HEK293T (cell line): Measurements from ENCODE around the gene SNX1.

ENCODE experiments used
- CTCF ChIA-PET: fragments of 350-600 bp; formaldehyde crosslinking; extraction: SDS; loops from one replicate; lab custom pipeline; 2021; ENCODE audit warnings: antibody characterized with exemption, inconsistent platforms; lab: Yijun Ruan, JAX
- POLR2A ChIA-PET: fragments of 350-600 bp; formaldehyde crosslinking; extraction: SDS; loops from one replicate; lab custom pipeline; 2020; ENCODE audit warnings: antibody characterized with exemption, inconsistent platforms; lab: Yijun Ruan, JAX
- DNase-seq: peaks from one replicate; pipeline ENCODE4 v3.0.0; 2012; ENCODE audit warnings: mixed read lengths; ENCODE audit errors: extremely low spot score
- ARNT ChIP-seq: fragments of 450-650 bp; IDR thresholded peaks from 2 replicates; pipeline ENCODE4 v1.6.1; 2017; ENCODE audit warnings: mild to moderate bottlenecking
- BHLHE40 ChIP-seq: fragments of 450-650 bp; IDR thresholded peaks from 2 replicates; pipeline ENCODE4 v1.6.1; 2016; ENCODE audit warnings: mild to moderate bottlenecking, moderate library complexity, borderline replicate concordance
- CTBP1 ChIP-seq: fragments of 450-650 bp; IDR thresholded peaks from 2 replicates; pipeline ENCODE4 v1.6.1; 2016; ENCODE audit warnings: borderline replicate concordance
- ELF4 ChIP-seq: fragments of 450-650 bp; IDR thresholded peaks from 2 replicates; pipeline ENCODE4 v1.6.1; 2017; ENCODE audit warnings: antibody characterized with exemption
- FOXA1 ChIP-seq: fragments of 450-650 bp; IDR thresholded peaks from 2 replicates; pipeline ENCODE4 v1.6.1; 2016; ENCODE audit warnings: mild to moderate bottlenecking
- FOXK2 ChIP-seq: fragments of 450-650 bp; IDR thresholded peaks from 2 replicates; pipeline ENCODE4 v1.6.1; 2016; ENCODE audit warnings: mild to moderate bottlenecking
- FOXM1 ChIP-seq: fragments of 450-650 bp; IDR thresholded peaks from 2 replicates; pipeline ENCODE4 v1.6.1; 2017; ENCODE audit warnings: mild to moderate bottlenecking, borderline replicate concordance
- HDGF ChIP-seq: fragments of 450-650 bp; IDR thresholded peaks from 2 replicates; pipeline ENCODE4 v1.6.1; 2017; ENCODE audit warnings: antibody characterized with exemption, borderline replicate concordance
- L3MBTL2 ChIP-seq: fragments of 450-650 bp; conservative IDR thresholded peaks from 2 replicates; pipeline ENCODE4 v1.6.1; 2016; ENCODE audit warnings: mild to moderate bottlenecking
- LEF1 ChIP-seq: fragments of 450-650 bp; IDR thresholded peaks from 2 replicates; pipeline ENCODE4 v1.6.1; 2017; ENCODE audit warnings: mild to moderate bottlenecking, borderline replicate concordance
- NFRKB ChIP-seq: fragments of 450-650 bp; IDR thresholded peaks from 2 replicates; pipeline ENCODE4 v1.6.1; 2016; ENCODE audit warnings: mild to moderate bottlenecking, moderate library complexity
- SP1 ChIP-seq: fragments of 450-650 bp; IDR thresholded peaks from 2 replicates; pipeline ENCODE4 v1.6.1; 2017
- SUZ12 ChIP-seq: fragments of 450-650 bp; IDR thresholded peaks from 2 replicates; pipeline ENCODE4 v1.6.1; 2016; ENCODE audit warnings: mild to moderate bottlenecking
- TARDBP ChIP-seq: fragments of 450-650 bp; IDR thresholded peaks from 2 replicates; pipeline ENCODE4 v1.6.1; 2016
- ZNF384 ChIP-seq: fragments of 450-650 bp; IDR thresholded peaks from 2 replicates; pipeline ENCODE4 v1.6.1; 2016
- TF ChIP-seq, protein P1 (sequence below): fragments of 450-650 bp; IDR thresholded peaks from 2 replicates; pipeline ENCODE4 v1.6.1; 2016

Gene SNX1

DNA sequence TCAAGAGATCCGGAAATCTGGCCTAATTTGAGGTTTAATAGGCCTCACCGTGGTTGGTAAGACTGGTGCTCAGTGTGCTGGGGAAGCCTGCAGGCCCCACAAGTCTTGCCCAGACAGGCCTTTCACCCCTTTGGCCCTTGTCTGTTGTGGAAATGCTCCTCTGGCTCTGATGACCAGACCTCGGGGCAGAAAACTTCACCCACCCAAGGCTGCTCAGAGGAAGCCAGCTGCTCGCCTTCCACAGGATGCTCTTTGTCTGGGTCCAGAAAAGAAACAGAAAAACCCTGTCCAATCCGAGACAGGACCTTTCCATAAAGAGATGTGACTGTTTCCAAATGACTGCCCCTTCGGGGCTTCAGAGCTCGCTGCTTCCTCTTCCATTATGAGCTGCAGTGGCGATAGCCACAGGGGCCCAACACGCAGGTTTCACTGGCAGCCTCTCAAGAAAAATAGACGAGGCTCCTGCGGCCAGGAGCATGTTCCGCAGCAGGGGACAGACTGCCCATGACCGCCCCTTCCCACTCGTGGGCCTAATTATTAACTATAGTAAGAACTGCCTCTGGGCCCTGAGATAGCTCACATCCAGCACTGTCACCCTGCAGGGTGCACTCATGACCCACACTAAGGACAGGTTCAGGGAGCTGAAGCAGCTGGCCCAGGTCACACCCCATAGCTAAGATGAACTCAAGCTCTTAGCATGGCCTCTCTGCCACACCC, 48.9 kb downstream of the SNX1 start:
- CTCF ChIA-PET = interaction anchor here (0.6 kb wide), 1 partner anchor 1864 kb away, joined by 5 read pairs; no protein-coding TSS in a partner anchor
- POLR2A ChIA-PET = interaction anchor here (1.0 kb wide), 1 partner anchor 18 kb away, joined by 4 read pairs; the partner anchor contains the start of gene PPIB

GRCh38 chr15:64146041-64146440, 50.3 kb downstream of the SNX1 start:
- TF ChIP-seq LEF1 = no peak
- no peak for TF ChIP-seq ZNF384
- no peak for TF ChIP-seq SUZ12
- TF ChIP-seq ELF4 = no peak
- TF ChIP-seq FOXM1 = no peak
- TF ChIP-seq FOXK2 = no peak
- no peak for TF ChIP-seq CTBP1
- TF ChIP-seq SP1 = no peak
- TF ChIP-seq, protein P1, sequence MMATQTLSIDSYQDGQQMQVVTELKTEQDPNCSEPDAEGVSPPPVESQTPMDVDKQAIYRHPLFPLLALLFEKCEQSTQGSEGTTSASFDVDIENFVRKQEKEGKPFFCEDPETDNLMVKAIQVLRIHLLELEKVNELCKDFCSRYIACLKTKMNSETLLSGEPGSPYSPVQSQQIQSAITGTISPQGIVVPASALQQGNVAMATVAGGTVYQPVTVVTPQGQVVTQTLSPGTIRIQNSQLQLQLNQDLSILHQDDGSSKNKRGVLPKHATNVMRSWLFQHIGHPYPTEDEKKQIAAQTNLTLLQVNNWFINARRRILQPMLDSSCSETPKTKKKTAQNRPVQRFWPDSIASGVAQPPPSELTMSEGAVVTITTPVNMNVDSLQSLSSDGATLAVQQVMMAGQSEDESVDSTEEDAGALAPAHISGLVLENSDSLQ = no peak
- no peak for TF ChIP-seq ARNT
- TF ChIP-seq BHLHE40 = no peak
- TF ChIP-seq NFRKB = no peak
- ChIA-PET CTCF (no interaction called here), POLR2A (interaction anchor here (0.7 kb wide), 1 partner anchor 47 kb away, joined by 3 read pairs; no protein-coding TSS in a partner anchor)
- DNase-seq = no peak

More for the DNA sequence above, 48.9 kb downstream of the SNX1 start:
- no peak for DNase-seq
- TF ChIP-seq FOXA1 = no peak
- no peak for TF ChIP-seq ZNF384
- TF ChIP-seq BHLHE40 = no peak
- no peak for TF ChIP-seq SUZ12
- TF ChIP-seq CTBP1 = no peak

GRCh38 chr15:64146520-64146884, 50.7 kb downstream of the SNX1 start:
- CTCF ChIA-PET = no interaction called here
- POLR2A ChIA-PET = no interaction called here
- DNase-seq = no peak
- TF ChIP-seq BHLHE40 (no peak), ZNF384 (no peak), ELF4 (no peak), NFRKB (no peak), FOXM1 (no peak), L3MBTL2 (no peak), CTBP1 (no peak), SP1 (no peak), SUZ12 (no peak), LEF1 (no peak), HDGF (no peak), FOXA1 (no peak)
- TF ChIP-seq, protein P1 = no peak

DNA sequence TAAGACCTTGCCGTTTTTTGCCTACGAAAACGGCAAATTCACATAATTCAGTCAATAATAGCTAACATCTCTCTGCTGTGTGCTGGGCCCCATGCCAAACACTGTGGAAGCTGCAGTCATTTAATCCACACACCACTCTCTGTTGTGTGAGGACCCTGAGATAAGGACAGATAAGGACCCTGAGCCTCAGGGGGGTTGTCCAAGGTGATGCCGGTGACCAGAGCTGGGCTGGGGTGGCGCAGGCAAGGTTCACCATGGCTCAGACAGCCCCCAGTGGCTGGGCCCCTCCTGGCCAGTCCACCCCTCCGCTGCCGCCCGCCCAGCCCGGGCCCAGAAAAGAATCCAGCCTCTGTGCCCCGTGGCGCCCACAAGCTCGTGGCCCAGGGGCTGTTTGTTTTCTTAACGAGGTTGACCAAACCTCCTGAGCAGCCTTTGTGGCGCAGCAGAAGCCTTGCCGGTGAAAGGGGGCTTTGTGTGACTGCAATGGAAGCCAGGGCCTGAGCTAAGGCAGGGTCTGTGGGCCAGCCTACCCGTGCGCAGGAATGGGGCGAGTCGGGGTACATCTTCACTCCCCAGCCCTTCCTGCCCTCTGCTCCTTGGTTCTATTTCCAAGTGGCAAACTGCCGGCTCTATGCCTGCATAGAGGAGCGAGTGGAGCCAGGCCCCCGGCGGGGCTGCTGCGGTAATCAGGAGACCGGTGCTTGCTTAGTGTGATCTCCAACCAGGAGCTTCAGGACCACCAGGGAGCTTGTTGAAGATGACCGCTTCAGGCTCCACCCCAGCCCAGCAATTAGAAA, 51.3 kb downstream of the SNX1 start:
- ChIA-PET POLR2A (interaction anchor here (0.6 kb wide), 1 partner anchor 27 kb away, joined by 3 read pairs; no protein-coding TSS in a partner anchor), CTCF (interaction anchor here (0.7 kb wide), 1 partner anchor 14 kb away, joined by 3 read pairs; no protein-coding TSS in a partner anchor)
- TF ChIP-seq FOXM1 (no peak), FOXA1 (no peak), TARDBP (no peak), BHLHE40 (no peak), HDGF (no peak), FOXK2 (no peak), NFRKB (no peak)
- no peak for DNase-seq

DNA sequence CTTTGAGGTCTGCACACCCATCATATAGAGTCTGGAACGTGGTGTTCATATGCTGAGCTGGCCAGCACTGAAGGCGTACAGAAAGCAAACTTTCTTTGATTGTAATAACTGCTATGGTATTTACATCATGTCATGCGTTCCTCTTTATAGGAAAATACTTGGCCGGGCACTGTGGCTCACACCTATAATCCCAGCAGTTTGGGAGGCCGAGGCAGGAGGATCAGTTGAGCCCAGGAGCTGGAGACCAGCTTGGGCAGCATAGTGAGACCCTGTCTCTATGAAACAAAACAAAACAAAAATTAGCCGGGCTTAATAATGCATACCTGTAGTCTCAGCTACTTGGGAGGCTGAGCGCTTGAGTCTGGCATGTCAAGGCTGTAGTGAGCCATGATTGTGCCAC, 52.4 kb downstream of the SNX1 start:
- TF ChIP-seq L3MBTL2 (no peak), FOXK2 (no peak), ARNT (no peak), SUZ12 (no peak), NFRKB (no peak), ELF4 (no peak), SP1 (no peak), TARDBP (no peak), HDGF (no peak)
- TF ChIP-seq, protein P1 = no peak
- ChIA-PET CTCF (interaction anchor here (0.6 to 0.7 kb wide), 2 partner anchors 14 to 49 kb away, joined by 4 to 7 read pairs; no protein-coding TSS in a partner anchor), POLR2A (interaction anchor here (1.3 kb wide), 1 partner anchor 55 kb away, joined by 8 read pairs; the partner anchor contains the start of gene CIAO2A)
- DNase-seq = no peak

GRCh38 chr15:64148581-64148980, 52.8 kb downstream of the SNX1 start:
- TF ChIP-seq L3MBTL2 = no peak
- TF ChIP-seq SP1 = no peak
- no peak for TF ChIP-seq NFRKB
- TF ChIP-seq SUZ12 = no peak
- TF ChIP-seq, protein P1 = no peak
- TF ChIP-seq ARNT = no peak
- TF ChIP-seq CTBP1 = no peak
- TF ChIP-seq FOXK2 = no peak
- no peak for TF ChIP-seq TARDBP
- TF ChIP-seq FOXM1 = no peak
- no peak for DNase-seq
- POLR2A ChIA-PET = interaction anchor here (1.3 kb wide), 1 partner anchor 55 kb away, joined by 8 read pairs; the partner anchor contains the start of gene CIAO2A
- CTCF ChIA-PET = interaction anchor here (0.7 to 1.4 kb wide), 2 partner anchors 44 to 49 kb away, joined by 4 to 7 read pairs; no protein-coding TSS in a partner anchor
